NCI-H1930 (cell line): ENCODE data around the gene RASGRP2.

Experiments used
- DNase-seq, 2 experiments: peaks; one replicate each; lab custom pipeline; 2025; lab: John Stamatoyannopoulos, UW

RASGRP2 gene

DNA sequence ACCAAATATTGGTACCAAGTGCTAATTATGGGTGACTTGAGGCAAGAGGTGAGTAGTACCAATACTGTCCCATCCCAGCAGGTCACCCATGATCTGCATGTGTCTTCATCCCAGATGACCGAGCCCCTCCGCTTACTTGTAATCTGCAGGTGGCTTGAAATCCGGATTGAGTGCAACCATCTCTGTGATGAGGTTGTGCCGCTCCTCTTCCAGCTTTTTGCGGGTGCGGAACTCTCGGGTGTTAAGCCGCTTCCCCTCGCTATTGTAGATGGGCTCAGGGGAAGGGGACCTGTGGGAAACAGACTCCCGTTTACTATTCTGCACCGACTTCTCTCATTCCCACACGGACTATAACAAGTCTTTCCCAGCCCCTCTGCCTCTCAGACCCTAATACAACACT, 26.2 kb upstream of the RASGRP2 start:
- no peak for DNase-seq

DNA sequence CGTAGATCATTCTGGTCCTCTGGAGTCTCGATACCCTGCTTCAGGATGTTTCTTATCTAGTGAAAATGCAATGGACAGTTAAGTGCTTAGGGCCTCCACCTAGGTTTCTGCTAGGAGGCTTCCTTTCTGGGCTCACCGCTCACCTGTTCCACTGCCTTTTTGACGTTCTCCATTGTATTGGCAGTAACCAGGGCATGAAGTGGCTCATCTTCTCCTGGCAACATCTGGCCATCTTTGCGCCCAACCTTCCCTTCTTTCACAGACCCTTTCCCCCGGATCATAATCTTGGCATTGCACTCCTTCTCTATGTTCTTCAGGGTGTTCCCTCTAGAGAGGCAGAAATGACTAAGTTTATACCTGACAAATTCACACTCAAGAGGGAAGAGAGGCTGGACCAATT, 25.3 kb upstream of the RASGRP2 start:
- DNase-seq: no peak

- DNase-seq: no peak
These were observed 24.4 kb upstream of the RASGRP2 start for GRCh38 chr11:64768300-64768694.

- DNase-seq: peak in 1 of 2 experiments; percentile 53
These were observed 23.7 kb upstream of the RASGRP2 start for GRCh38 chr11:64767344-64768299.

GRCh38 chr11:64766881-64767280, 22.9 kb upstream of the RASGRP2 start:
- DNase-seq: no peak

- no peak for DNase-seq
These were observed 22.1 kb upstream of the RASGRP2 start for GRCh38 chr11:64765851-64766665.

DNA sequence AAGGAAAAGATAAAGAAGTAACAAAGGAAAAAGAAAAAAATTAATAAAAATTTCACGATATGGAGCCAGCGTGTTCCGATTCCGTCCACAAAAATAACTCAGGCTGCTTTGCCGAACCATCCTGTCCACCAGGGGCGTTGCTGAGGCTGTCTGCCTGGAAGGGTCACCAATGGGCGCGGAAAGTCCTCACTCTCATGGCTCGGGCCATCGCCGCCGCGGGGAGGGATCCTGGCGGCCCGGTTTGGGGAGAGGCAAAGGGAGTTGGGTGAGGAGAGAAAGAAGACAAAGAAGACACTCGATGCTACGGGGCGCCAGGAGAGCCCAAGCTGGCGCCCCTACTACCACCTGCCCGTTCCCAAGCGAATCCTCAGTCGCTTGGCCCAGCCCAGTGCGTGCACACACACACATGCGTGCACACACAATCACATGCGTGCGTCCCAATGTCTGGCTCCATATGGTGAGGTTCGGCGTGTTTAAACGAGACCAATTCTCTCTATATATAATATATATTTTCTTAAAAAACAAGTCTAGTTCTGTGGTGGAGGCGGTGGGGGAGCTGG, 21.4 kb upstream of the RASGRP2 start:
- no peak for DNase-seq

DNA sequence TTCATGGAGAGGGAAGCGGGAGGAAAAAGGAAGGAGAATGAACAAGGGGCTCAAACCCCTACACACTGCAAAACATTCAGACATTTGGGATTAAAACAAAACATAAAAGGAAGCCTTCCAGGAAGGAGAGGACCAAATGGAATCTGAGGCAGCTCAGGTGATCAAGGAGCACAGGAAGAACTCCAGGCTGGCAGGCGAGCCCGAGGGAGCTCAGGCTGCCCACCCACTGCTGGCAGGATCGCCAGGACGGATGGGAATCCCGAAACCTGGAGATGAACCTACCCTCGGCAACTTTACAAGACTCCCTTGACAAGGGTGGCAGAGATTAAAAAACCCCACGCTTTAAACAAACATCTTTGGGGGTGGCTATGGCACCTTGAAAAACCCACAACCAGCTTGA, 20.8 kb upstream of the RASGRP2 start:
- no peak for DNase-seq

GRCh38 chr11:64764040-64764611, 20.2 kb upstream of the RASGRP2 start:
- DNase-seq: no peak

- no peak for DNase-seq
These were observed 19.6 kb upstream of the RASGRP2 start for GRCh38 chr11:64763526-64764039.

- DNase-seq: no peak
These were observed 19.0 kb upstream of the RASGRP2 start for GRCh38 chr11:64762674-64763525.

DNA sequence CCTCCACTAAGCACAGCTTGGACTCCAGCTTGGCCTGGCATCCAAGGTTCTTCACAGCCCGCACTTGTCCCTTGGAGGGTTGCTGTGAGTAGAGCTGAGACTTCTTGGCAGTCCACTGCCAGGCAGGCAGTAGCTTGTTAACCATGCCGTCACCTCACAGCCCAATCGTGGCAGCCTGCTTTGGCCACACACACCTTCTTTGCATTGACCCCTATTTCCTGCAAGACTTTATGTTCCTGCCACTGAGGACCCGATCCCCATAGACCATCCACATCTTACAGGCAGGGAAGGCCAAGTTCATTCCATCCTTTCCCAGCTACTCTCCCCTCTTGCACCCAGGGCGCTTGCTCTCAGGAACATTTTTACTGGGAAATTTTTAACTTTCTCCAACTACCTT, 18.3 kb upstream of the RASGRP2 start:
- no peak for DNase-seq

GRCh38 chr11:64760759-64761420, 16.9 kb upstream of the RASGRP2 start:
- DNase-seq: no peak

DNA sequence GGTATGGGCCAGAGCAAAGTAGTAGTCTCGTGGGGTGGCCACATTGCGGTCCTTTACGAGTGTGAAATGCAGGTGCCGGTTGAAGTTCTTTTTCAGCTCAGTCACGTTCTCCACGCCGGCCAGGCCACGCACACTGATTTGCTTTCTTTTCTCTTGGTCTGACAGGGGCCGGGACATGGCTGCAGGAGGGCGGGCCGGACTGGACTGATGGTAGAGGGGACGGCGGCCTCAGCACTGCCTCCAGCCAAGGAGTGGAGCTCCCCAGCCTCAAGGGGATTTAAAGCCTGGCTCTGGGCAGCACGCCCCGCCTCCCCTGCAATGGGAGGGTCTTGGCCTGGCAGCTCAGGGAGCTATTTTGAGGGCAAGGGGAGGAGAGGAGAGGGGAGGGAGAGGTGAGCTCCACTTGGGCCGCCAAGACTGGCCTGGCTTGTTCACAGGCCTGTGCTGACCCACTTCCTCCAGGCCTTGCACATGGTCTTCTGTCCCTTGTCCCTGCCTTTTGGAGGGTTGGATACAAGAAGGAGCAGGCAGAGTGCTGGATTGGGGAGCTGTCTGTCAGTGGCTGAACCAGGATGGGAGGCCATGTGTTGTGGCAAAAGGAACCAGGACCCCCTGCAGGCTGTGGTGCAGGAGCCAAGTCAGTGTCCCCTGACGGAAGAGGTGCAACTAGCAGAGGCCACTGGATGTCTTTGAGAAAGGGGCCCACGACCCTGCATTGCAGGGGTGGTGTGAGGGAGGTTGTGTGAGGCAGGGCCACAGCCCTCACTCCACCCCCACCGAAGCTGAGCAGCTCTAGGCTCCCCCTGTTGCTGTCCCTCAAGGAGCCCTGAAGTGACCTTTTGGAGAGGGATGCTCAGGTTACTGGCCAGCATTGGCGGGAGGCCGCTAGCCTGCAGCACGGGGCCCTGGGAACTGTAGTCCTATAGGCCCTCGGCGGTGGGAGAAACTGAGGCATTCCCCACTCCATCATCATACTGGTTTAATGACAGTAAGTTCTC, 16.1 kb upstream of the RASGRP2 start, which contains the start of gene PYGM:
TSS of gene PYGM (minus strand) at position 253 of the 998 bp plus-strand sequence. CDS start at position 177, 76 bp downstream.
- no peak for DNase-seq

DNA sequence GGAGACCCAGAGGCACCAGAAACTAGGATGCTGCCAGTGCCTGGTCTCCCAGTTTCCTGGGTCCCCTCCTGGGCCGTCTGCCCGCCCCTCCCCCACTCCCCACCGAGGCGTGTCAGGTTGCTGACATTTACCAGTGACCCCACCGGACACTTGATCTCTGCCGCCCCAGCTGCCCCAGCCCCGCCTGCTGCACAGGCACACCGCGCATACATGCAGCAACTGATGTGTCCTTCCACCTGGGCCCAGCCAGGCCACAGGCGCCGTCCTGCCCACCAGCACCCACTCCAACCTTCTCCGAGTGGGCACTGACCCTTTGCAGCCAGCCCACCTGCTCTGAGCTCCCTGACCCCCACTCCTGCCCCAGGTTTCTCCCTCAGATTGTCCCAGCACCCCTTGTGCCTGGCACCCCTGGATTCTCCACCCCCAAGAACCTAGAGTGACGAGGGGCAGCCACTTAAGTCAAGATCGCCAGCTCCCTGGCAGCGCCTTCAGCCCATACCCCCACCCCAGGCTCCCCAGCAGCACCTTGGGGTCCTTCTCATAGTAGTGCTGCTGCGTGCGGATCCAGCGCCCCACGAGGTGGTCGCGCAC, 15.3 kb upstream of the RASGRP2 start:
- no peak for DNase-seq

DNA sequence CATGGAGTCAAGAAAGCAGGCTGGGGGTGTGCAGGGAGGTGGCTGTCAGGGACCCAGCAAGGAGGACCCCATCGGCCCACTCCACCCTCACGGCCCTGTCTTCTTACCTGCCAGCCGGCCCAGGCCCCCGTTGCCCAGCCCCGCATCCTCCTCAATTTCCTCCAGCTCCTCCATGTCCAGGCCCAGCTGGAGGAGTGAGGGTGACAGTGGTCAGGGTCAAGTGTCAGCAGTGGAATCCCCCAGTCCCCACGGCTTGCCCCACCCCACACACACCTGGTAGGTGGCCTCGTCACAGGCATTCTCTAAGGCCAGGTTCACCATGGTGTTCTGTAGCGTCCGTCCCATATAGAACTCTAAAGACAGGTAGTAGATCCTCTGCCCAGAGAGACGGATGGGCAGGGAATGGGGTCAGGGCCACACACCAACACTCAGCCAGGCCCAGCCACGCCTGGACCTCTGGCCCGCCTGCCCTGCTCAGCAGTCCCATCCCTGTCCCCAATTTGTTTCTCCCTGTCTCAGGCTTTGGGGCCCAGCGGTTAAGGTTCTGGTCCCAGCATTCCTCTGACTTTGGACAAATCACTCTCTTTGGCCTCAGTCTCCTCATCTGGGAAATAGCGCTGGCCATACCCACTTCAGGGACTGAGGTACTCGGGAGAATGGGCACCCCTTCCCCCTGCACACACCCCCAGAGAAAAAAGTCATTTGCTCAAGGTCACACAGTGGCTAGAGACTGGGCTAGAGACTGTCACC, 14.6 kb upstream of the RASGRP2 start:
- DNase-seq: no peak

- DNase-seq: no peak
These were observed 13.8 kb upstream of the RASGRP2 start for GRCh38 chr11:64757549-64758329.
